K562 (cell line): ENCODE measurements around the gene ARFGAP1. TPM values are rescaled to one million over a fixed set of nuclear protein-coding genes. Genes with fewer than 3 reads are reported as not detected.

Source experiments
- ATAC-seq: fragments of 200-7000 bp; cut with Tn5 transposase; 3 replicates; pipeline ENCODE4 v1.9.1; 2020; ENCODE audit warnings: moderate library complexity
- BruUV-seq: library from RNA; stranded (reverse); fragments of 400-500 nt; replicated peaks from 2 replicates; lab custom pipeline; 2021; lab: Mats Ljungman, UMichigan
- CTCF ChIA-PET: fragments of 300-600 bp; formaldehyde crosslinking; extraction: SDS; loops from one replicate; lab custom pipeline; 2021; ENCODE audit warnings: low intra/inter-chr PET ratio; lab: Yijun Ruan, JAX
- POLR2A ChIA-PET: fragments of 300-600, 350-650 bp; sonication (Branson Sonifier 250); formaldehyde crosslinking; extraction: SDS; loops from one replicate; lab custom pipeline; 2021; ENCODE audit warnings: antibody characterized with exemption, inconsistent platforms; lab: Yijun Ruan, JAX
- DNase-seq, 4 experiments: peaks; one replicate each; pipeline versions ENCODE4 v3.0.0 to v3.0.0-alpha.2; 2011 to 2018; ENCODE audit warnings: low spot score in 3 of 4, mixed read lengths in 3 of 4; ENCODE audit errors: extremely low read depth in 1 of 4
- FAIRE-seq: peaks from 2 replicates; lab custom pipeline; 2011; peaks lifted over from hg19 to GRCh38; lab: Jason Lieb, UNC
- H2AFZ ChIP-seq: 2 replicates; pipeline ENCODE4 v1.6.0; 2011; ENCODE audit warnings: low read depth, low read length, control low read depth, inconsistent platforms
- H3K27ac ChIP-seq: fragments of 200-600 bp; 3 replicates; pipeline ENCODE4 v1.8.0; 2011; ENCODE audit warnings: low read depth, mild to moderate bottlenecking, control low read depth, inconsistent platforms, low read length, moderate library complexity, mixed read lengths; ENCODE audit errors: extremely low read depth
- H3K27me3 ChIP-seq, 2 experiments: fragments of 300-600 bp in 1 of 2; 2 replicates in 1 of 2; 3 replicates in 1 of 2; pipeline versions ENCODE4 v1.6.0 to v1.8.0; 2011; ENCODE audit warnings: inconsistent platforms in 2 of 2, low read length in 2 of 2, mild to moderate bottlenecking in 1 of 2, mixed read lengths in 1 of 2, moderate library complexity in 1 of 2; ENCODE audit not compliant: control insufficient read depth in 2 of 2, insufficient read depth in 2 of 2
- H3K36me3 ChIP-seq: fragments of 300-600 bp; 3 replicates; pipeline ENCODE4 v1.8.0; 2011; ENCODE audit warnings: mild to moderate bottlenecking, low read length, inconsistent platforms; ENCODE audit not compliant: control insufficient read depth, insufficient read depth
- H3K4me1 ChIP-seq, 2 experiments: fragments of 200-600 bp in 1 of 2; replicated peaks in 1 of 2; 2 replicates in 1 of 2; 3 replicates in 1 of 2; pipeline versions ENCODE4 v1.5.1 to v1.8.0; 2011; ENCODE audit warnings: inconsistent platforms in 2 of 2, low read length in 2 of 2, mild to moderate bottlenecking in 1 of 2, mixed read lengths in 1 of 2, moderate library complexity in 1 of 2; ENCODE audit not compliant: control insufficient read depth in 2 of 2, insufficient read depth in 2 of 2
- H3K4me2 ChIP-seq: 2 replicates; pipeline ENCODE4 v1.6.1; 2011; ENCODE audit warnings: low read length, control low read depth, inconsistent platforms, mixed read lengths; ENCODE audit not compliant: insufficient read depth
- H3K4me3 ChIP-seq: fragments of 200-600 bp; sonication (generic), shearing (Covaris generic); 2 replicates; pipeline ENCODE4 v1.5.1; 2016; ENCODE audit warnings: control low read depth, inconsistent platforms
- H3K79me2 ChIP-seq: fragments of 200-600 bp; 3 replicates; pipeline ENCODE4 v1.8.0; 2011; ENCODE audit warnings: low read length, inconsistent platforms; ENCODE audit not compliant: control insufficient read depth, insufficient read depth
- H3K9ac ChIP-seq, 2 experiments: 2 replicates each; pipeline versions ENCODE4 v1.6.0 to v1.6.1; 2011; ENCODE audit warnings: low read depth in 2 of 2, low read length in 2 of 2, control low read depth in 1 of 2, inconsistent platforms in 1 of 2, mild to moderate bottlenecking in 1 of 2, mixed read lengths in 1 of 2; ENCODE audit not compliant: insufficient read depth in 1 of 2
- H3K9me1 ChIP-seq: one replicate; pipeline ENCODE4 v1.6.0; 2011; ENCODE audit warnings: inconsistent platforms, mild to moderate bottlenecking, low read length, moderate library complexity; ENCODE audit not compliant: control insufficient read depth, insufficient read depth
- H3K9me3 ChIP-seq: replicated peaks from 2 replicates; pipeline ENCODE4 v1.5.1; 2011; ENCODE audit warnings: low read depth, low read length, inconsistent platforms; ENCODE audit not compliant: control insufficient read depth, insufficient read depth
- H4K20me1 ChIP-seq: replicated peaks from 2 replicates; pipeline ENCODE4 v1.6.1; 2011; ENCODE audit warnings: low read length, inconsistent platforms, mixed read lengths; ENCODE audit not compliant: control insufficient read depth, insufficient read depth
- EZH2 ChIP-seq: IDR thresholded peaks from 2 replicates; pipeline ENCODE4 v1.6.1; 2012; ENCODE audit warnings: low read depth, mild to moderate bottlenecking, inconsistent platforms, low read length, borderline replicate concordance
- KLF16 ChIP-seq: IDR thresholded peaks from 2 replicates; pipeline ENCODE4 v1.6.1; 2016; ENCODE audit warnings: antibody characterized with exemption
- KLF6 ChIP-seq: fragments of 250-450 bp; sonication (Bioruptor Pico); IDR thresholded peaks from 2 replicates; pipeline ENCODE4 v1.4.0; 2020; ENCODE audit warnings: mild to moderate bottlenecking, moderate library complexity, borderline replicate concordance
- RBBP5 ChIP-seq: fragments of 200-600 bp; sonication (generic); IDR thresholded peaks from 2 replicates; pipeline ENCODE4 v1.6.1; 2012; ENCODE audit warnings: borderline replicate concordance, mild to moderate bottlenecking, low read length, control low read depth, inconsistent platforms; ENCODE audit not compliant: insufficient read depth, poor library complexity, severe bottlenecking
- ZNF239 ChIP-seq: fragments of 250-450 bp; sonication (Bioruptor Pico); IDR thresholded peaks from 2 replicates; pipeline ENCODE4 v1.4.0; 2020; ENCODE audit warnings: mild to moderate bottlenecking
- WGBS: fragments of 100-300 bp; shearing (Covaris generic); methylation state at CpG from one replicate; pipeline ENCODE4 v1.1.6; 2016; ENCODE audit warnings: low coverage, mixed read lengths; ENCODE audit not compliant: insufficient coverage; ENCODE audit errors: missing lambda C conversion rate; 5-methylcytosine and 5-hydroxymethylcytosine counted together
- in situ Hi-C: fragments of 300-500 bp; cut with MboI; formaldehyde crosslinking; loops from 4 replicates; pipeline ENCODE4 v1.15.0; 2018; ENCODE audit warnings: inconsistent platforms, mixed read lengths
- intact Hi-C: fragments of 100-400 bp; cut with micrococcal nuclease; formaldehyde crosslinking; loops from 2 replicates; pipeline ENCODE4 v1.14.2; 2022
- polyA plus RNA-seq, 8 experiments: library from polyadenylated mRNA; depleted of rRNA in 4 of 8; stranded (reverse) in 5 of 8; unstranded in 3 of 8; fragments of >200 nt; fragmentation: Nextera tagmentation in 2 of 8; fragmentation: Illumina TruSeq in 1 of 8; extraction: Ambion mirVana in 2 of 8; extraction: Trizol in 1 of 8; gene quantifications; 2 replicates each; pipeline versions ENCODE4 v1.2.1 to v1.2.3, GENCODE V29; 2011 to 2014; ENCODE audit warnings: inconsistent platforms in 1 of 8, missing spikeins in 1 of 8
- total RNA-seq, 7 experiments: library from RNA; depleted of rRNA in 6 of 7; stranded (reverse); fragments of >200 nt in 6 of 7; fragmentation: Illumina TruSeq in 2 of 7; extraction: Trizol in 2 of 7; gene quantifications; 2 replicates each; pipeline versions ENCODE4 v1.2.1 to v1.2.3, GENCODE V29; 2011 to 2021; ENCODE audit warnings: low replicate concordance in 1 of 7
- TF ChIP-seq, protein P1 (sequence below): fragments of 450-650 bp; formaldehyde crosslinking; IDR thresholded peaks from 2 replicates; pipeline ENCODE4 v1.4.0; 2022; ENCODE audit warnings: missing genetic modification characterization
- TF ChIP-seq, protein P2 (sequence below): fragments of 250-450 bp; sonication (Bioruptor Pico); IDR thresholded peaks from 2 replicates; pipeline ENCODE4 v1.5.0; 2021

The ARFGAP1 gene
- total and polyA plus RNA-seq, 9 of the 15 experiments (the other 6 are each of a cell fraction or from before 2014, with no cell fraction given) = 0.53 to 102 (median 33.5) TPM

DNA sequence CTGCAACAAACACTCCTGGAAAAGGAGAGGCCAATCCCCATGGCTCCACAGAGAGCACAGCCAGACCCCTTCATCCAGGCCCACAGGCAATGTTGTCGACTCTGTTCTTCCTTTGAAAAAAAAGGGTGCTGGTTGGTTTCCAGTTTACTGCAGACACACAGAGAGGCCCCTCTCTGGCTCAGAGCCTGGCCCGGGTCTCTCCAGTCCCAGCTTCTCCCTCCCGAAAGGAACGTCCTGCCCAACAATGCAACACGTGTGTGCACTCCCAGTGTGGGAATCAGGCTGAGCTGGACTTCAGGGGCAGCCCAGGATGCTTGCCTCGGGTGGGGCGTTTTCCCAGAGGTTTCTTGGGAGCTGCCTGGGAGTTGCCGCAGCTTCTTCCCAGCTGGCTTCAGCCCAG lies 13.8 kb upstream of the ARFGAP1 start:
- no TSS peak for BruUV-seq
- intact Hi-C loops = no loop called here
- CTCF ChIA-PET = no interaction called here

DNA sequence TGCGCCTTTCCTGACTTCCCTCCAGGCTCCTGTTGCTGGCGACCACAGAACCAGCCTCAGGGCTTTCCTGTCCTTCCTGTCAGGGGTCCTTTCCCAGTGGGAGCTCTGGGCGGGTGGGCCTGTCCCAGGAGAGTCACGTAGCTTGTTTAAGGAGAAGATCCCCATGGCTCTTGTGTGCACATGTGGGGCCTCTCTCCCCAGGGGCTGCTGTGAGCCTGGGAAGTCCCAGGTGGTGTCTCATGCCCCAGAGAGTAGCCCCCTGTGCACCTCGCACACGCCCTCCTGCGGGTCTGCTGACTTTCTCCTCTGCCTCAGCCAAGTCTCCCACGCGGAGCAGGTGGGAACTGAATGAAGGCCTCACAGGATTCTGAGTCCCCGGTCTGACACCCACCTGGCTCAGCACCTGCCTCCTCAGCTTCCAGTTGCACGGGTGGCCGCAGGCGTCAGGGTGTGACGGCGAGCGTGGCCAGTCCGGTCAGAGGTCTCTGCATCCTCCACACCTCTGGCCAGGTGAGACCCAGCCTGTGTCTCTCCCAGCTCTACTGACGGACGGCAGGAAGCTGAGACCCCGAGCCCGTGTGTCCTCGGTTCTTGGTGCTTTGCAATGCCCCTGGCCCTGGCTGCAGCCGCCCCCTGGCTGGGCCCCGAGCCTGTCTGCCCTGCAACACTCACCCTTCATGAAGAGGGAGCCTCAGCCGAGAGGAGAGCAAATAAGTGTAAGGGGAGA lies 12.7 kb upstream of the ARFGAP1 start:
- Histone ChIP-seq H3K4me1 (peaks cover 11 to 28% of the 10 kb centered on the region in 2 experiments), H3K79me2 (no peaks in the 10 kb centered on the region), H3K9me1 (no peaks in the 10 kb centered on the region), H3K9me3 (no peaks in the 10 kb centered on the region), H3K27ac (no peak overlapping the region), H4K20me1 (0 out of 2 replicates have a peak, but pooled peaks cover 11% of the 10 kb centered on the region), H3K36me3 (no peaks in the 10 kb centered on the region), H3K9ac (no peak overlapping the region), H3K4me3 (no peak overlapping the region), H2AFZ (no peak overlapping the region), H3K27me3 (peaks cover 36 to 76% of the 10 kb centered on the region in 2 experiments; a peak in 4 of 5 replicates), H3K4me2 (no peak overlapping the region)
- no peak for FAIRE-seq
- WGBS = 7% methylated on average over 25 of the region's 25 CpGs
- DNase-seq = no peak
- ChIA-PET CTCF (interaction anchor here (0.5 kb wide), 1 partner anchor 882 kb away, joined by 3 read pairs; no protein-coding TSS in a partner anchor), POLR2A (interaction anchor here (0.7 kb wide), 1 partner anchor 11 kb away, joined by 3 read pairs; no protein-coding TSS in a partner anchor)
- BruUV-seq = no TSS peak
- no peak for ATAC-seq
- intact Hi-C loops (no loop called here), in situ Hi-C loops (no loop called here)
- TF ChIP-seq KLF6 (CRISPR knock-in tag) (no peak), RBBP5 (no peak), KLF16 (no peak), ZNF239 (CRISPR knock-in tag) (no peak)
- TF ChIP-seq, protein P1, sequence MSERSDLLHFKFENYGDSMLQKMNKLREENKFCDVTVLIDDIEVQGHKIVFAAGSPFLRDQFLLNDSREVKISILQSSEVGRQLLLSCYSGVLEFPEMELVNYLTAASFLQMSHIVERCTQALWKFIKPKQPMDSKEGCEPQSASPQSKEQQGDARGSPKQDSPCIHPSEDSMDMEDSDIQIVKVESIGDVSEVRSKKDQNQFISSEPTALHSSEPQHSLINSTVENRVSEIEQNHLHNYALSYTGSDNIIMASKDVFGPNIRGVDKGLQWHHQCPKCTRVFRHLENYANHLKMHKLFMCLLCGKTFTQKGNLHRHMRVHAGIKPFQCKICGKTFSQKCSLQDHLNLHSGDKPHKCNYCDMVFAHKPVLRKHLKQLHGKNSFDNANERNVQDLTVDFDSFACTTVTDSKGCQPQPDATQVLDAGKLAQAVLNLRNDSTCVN (CRISPR knock-in tag) = no peak

More for the DNA sequence above, 13.8 kb upstream of the ARFGAP1 start:
- H3K4me2 ChIP-seq = no peak overlapping the region
- WGBS = 9% methylated on average over 7 of the region's 8 CpGs
- H3K4me1 ChIP-seq = peaks cover under 1 to 25% of the 10 kb centered on the region in 2 experiments; a peak in 3 of 5 replicates
- in situ Hi-C loops = no loop called here
- FAIRE-seq (no peak), ATAC-seq (no peak), DNase-seq (no peak)
- H2AFZ ChIP-seq = no peak overlapping the region
- no peaks in the 10 kb centered on the region for H3K79me2 ChIP-seq
- TF ChIP-seq EZH2 = no peak
- TF ChIP-seq, protein P2, sequence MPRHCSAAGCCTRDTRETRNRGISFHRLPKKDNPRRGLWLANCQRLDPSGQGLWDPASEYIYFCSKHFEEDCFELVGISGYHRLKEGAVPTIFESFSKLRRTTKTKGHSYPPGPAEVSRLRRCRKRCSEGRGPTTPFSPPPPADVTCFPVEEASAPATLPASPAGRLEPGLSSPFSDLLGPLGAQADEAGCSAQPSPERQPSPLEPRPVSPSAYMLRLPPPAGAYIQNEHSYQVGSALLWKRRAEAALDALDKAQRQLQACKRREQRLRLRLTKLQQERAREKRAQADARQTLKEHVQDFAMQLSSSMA = no peak
- H3K9me3 ChIP-seq = no peaks in the 10 kb centered on the region
- no peaks in the 10 kb centered on the region for H3K36me3 ChIP-seq
- no peak overlapping the region for H3K9ac ChIP-seq
- POLR2A ChIA-PET = no interaction called here
- no peaks in the 10 kb centered on the region for H3K9me1 ChIP-seq
- H3K27ac ChIP-seq = no peak overlapping the region
- 0 out of 2 replicates have a peak, but pooled peaks cover 11% of the 10 kb centered on the region for H4K20me1 ChIP-seq
- no peak overlapping the region for H3K4me3 ChIP-seq
- peaks cover 38 to 78% of the 10 kb centered on the region in 2 experiments; a peak in 4 of 5 replicates for H3K27me3 ChIP-seq
